NT2/D1 (cell line): ENCODE data around the gene RNU1-3.
"Not testable (repeated sequence)": the region's sequence is repeated elsewhere in the genome, so short reads cannot be mapped to it uniquely, and the experiment has no call there.

ENCODE experiments used
- YY1 ChIP-seq: IDR thresholded peaks from 2 replicates; pipeline ENCODE4 v1.6.1; 2011; ENCODE audit not compliant: insufficient read length, insufficient read depth
- ZNF274 ChIP-seq: IDR thresholded peaks from 2 replicates; pipeline ENCODE4 v1.6.1; 2011; ENCODE audit warnings: mild to moderate bottlenecking, low read depth, low read length

DNA sequence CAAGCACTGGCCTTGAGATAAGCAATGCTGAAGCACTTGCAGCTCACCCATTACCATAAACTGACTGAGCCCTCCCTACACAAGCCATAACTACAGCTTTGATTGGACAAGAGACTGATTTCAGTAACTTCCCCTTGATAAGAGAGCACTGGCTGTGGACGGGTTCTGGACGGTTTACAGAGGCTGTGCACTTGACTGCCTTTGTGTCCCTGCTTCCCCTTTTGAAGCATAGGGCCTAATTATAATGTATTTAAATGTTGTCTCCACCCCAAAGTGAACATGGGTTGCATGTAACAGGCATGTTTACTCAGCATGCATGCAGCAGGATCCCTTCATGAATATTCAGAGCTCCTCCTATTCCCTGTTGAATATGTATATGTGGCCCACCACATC is 8.4 kb upstream of the RNU1-3 start:
- TF ChIP-seq ZNF274, YY1: not testable (repeated sequence)
